Cardiac fibroblast (primary cell): ENCODE measurements around the gene ZMYND8.

Experiments used
- DNase-seq, 2 donors: peaks; one replicate each; pipeline versions ENCODE4 v3.0.0 to v3.0.0-alpha.2; 2010; ENCODE audit warnings: low read depth in 2 of 2
- H3K4me3 ChIP-seq, 2 donors: replicated peaks in 1 of 2; 1 replicate in 1 of 2; 2 replicates in 1 of 2; pipeline ENCODE4 v1.5.1; 2011; ENCODE audit warnings: low read depth in 2 of 2, low read length in 2 of 2, mild to moderate bottlenecking in 2 of 2, moderate library complexity in 1 of 2
- TF ChIP-seq, protein P1 (sequence below): IDR thresholded peaks from one replicate; pipeline ENCODE4 v1.5.1; 2011; ENCODE audit warnings: low read depth, mild to moderate bottlenecking, low read length, inconsistent platforms

ZMYND8 gene

DNA sequence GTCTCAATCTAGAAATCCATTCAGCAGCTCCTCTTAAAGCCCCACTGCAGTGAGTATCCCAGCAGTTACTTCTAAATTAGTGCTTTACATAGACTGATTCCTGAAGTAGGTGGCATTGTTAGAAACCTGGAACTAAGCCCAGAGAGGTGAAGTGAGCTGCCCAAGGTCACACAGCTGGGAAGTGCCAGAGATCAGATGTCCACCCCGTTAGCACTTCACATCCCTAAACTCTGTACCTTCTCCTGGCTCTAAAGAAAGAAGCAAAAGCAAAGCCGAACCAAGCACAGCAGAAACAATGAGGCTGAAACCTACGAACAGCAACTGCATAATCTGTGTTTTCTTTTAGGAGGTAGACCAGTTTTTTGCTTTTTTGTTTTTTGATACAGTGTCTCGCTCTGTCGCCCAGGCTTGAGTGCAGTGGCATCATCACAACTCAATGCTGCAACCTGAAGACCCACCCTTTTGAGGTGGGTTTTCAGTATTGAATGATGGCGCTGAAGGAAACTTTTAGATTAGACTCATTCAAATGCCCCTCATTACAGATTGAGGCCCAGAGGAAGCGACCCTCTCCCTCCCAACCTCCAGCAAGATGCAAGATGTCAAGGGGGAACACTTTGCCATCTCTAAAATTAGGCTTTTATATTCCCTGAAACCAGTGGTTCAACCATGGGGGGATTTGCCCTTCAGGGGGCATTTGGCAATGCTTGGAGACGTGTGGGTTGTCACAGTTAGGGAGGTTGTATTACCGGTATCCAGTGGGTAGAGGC is 3.2 kb upstream of the ZMYND8 start:
- TF ChIP-seq, protein P1, sequence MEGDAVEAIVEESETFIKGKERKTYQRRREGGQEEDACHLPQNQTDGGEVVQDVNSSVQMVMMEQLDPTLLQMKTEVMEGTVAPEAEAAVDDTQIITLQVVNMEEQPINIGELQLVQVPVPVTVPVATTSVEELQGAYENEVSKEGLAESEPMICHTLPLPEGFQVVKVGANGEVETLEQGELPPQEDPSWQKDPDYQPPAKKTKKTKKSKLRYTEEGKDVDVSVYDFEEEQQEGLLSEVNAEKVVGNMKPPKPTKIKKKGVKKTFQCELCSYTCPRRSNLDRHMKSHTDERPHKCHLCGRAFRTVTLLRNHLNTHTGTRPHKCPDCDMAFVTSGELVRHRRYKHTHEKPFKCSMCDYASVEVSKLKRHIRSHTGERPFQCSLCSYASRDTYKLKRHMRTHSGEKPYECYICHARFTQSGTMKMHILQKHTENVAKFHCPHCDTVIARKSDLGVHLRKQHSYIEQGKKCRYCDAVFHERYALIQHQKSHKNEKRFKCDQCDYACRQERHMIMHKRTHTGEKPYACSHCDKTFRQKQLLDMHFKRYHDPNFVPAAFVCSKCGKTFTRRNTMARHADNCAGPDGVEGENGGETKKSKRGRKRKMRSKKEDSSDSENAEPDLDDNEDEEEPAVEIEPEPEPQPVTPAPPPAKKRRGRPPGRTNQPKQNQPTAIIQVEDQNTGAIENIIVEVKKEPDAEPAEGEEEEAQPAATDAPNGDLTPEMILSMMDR = no peak
- no peak for DNase-seq
- no peak overlapping the region for H3K4me3 ChIP-seq

DNA sequence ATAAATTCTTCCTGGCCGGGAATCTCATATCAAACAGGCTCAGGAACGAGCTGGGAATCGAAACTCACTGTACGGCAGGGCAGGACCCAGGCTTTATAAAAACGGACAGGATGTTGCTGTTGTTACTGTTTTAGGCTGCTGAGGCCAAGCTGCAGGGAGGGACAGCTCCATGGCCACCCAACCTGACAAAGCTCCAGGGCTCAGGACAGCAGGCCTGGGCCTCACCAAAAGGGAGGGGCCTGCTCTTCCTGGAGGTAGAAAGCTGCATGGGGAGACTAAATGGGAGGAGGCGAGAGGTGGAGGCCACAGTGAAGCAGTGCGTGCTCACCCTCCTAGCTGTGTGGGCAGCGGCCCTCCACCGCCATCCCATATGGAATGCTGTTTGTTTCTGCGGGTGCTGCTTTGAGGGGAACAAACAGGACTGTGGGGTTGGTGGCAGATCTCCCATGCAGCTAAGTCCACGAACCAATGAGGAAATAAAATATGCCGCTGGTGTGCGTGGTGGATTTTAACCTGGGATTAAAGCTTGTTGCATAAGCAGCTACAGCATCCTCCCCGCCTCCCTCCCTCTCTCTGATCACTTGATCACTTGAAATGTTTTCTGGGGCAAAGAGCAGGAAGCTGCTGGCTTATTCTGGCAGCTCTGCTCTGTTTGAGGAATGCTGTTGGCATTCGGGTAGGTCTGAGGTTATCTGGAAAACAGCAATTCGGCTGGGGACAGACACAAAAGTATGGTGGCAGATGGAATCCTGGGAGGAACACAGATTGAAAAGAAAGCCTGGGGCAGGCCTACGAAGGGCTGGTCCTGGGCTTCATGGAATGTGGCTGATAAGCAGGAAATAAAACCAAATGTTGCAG is 2.4 kb upstream of the ZMYND8 start:
- TF ChIP-seq, protein P1 = no peak
- peak; percentile 94 to 97 for DNase-seq
- no peak overlapping the region for H3K4me3 ChIP-seq

DNA sequence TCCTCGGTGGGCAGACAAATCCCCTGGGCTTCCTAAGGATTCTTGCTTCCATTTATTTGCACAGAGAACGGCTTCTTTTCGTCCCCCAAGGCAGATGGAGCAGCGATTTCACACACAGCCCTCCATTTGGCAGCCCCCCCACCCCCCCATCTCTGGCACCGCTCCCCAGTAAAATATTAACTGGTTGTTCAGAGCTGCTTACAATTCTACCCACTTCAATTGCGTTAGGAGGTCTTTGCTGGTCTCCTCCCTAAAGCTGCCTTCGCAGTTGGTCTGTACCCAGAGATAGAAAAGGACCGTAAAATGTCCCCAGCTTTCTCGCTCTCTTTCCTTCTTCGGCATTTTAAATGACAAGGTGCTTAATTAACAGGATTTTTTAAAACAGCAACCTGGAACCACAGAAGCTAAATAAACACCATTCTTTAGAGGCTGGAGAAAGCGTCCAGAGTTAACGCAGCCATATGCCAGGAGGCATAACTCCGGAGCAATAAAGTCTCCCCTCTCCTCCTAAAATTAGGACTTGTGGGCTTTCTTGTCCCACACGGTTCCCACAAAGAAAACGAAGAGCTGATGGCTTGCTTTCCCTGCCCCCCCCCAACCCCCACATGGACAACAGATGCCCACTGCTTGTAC is 1.7 kb upstream of the ZMYND8 start:
- no peak overlapping the region for H3K4me3 ChIP-seq
- TF ChIP-seq, protein P1 = no peak
- DNase-seq = no peak

DNA sequence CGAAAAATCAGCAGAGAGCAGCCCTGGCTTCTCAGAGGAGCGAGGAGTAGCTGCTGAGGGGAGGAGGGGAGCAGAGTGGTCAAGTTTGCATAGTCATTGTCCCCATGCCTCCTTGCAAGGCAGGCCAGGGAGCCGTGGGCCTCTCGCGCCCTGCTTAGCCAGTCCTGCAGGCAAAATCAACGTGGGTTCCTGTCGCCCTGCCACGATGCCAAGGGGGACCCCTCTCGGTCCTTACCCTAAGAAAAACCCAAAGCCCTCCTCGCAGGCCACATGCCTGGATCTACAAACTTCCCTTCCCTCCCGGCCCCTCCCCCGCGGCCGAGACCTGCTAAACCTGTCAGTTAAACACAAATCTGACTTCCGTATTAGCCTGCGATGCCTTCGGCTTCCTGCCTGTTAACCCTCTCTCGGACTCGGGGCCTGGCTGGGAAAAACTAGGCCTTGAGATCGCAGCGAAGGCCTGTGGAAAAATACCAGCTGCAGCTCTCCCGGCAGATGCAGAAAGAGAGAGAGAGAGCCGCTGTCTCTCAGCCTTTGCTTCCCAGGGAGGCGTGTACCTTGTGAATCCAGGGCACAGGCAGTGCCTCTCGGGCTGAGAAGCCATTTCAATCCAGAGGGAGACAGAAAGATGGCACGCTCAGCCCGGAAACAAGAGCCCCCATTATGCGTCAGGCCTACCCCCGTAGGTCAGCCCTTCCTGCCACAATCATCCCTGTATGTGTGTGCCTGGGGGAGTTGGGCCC is 968 bp upstream of the ZMYND8 start:
- peak; percentile 88 to 94 for DNase-seq
- H3K4me3 ChIP-seq = no peak overlapping the region
- TF ChIP-seq, protein P1 = no peak

DNA sequence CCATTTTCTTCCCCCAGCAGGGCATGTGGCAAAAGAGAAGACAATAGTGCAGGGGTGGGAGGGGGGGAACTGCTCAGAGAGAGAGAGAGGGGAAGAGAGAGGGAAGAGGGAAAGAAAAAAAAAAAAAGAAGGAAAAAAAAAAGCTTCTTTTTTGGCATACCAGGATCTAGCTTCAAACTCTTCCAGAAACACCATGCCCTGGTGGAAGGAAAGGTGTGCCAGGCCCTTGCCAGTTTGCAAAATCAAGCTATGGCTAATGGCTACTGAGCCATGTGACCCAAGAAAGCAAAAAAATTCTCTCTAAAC is 326 bp downstream of the ZMYND8 start:
- TF ChIP-seq, protein P1 = no peak
- no peak for DNase-seq
- H3K4me3 ChIP-seq = peak overlapping the region; percentile 32 to 56

DNA sequence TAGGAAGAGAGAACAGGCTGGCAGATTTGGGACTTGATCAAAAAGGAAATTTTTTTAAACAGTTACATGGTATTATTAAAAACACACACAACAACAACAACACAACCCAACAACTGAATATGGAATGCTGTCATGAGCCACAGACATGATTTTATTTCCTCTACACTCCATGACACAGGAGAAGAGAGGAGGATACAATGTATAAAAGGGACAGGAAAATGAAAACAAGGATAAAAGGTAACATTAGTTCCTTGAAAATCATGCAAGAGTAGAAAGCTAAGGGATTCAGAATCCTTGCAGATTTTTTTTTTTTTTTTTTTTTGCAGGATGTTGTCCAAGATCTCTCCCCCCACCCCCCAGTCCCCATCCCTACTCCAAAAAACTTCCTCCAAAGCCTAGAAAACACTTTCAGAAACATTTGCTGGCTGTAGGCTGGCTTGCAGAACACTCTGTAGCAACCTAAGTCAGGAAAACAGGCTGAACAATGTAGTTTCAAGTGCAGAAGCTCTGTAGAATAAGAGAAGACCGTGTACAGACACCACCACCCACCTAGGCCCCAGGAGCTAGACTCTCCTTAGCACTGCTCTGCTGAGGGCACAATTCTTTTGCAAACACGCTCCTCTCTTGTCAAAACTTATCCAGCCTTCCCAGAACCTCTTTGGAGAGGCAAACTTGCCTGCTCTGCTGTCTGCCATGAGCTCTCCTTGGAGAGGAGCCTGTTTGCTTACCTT is 845 bp downstream of the ZMYND8 start:
- TF ChIP-seq, protein P1 = no peak
- H3K4me3 ChIP-seq = peak overlapping the region; percentile 32 to 56
- DNase-seq = peak in 1 of 2 donors; percentile 74
